Neural cell (in vitro differentiated cells): ENCODE data around the gene PRM2. TPM values are rescaled to one million over a fixed set of nuclear protein-coding genes. Genes with fewer than 3 reads are reported as not detected.

Source experiments
- H2AFZ ChIP-seq: fragments of 200-600, 300-800 bp; sonication (generic), shearing (Covaris generic); 2 replicates; pipeline ENCODE4 v1.6.0; 2014; ENCODE audit warnings: low read depth, mild to moderate bottlenecking, antibody characterized with exemption, low read length, moderate library complexity
- H3F3A ChIP-seq: fragments of 200-600 bp; shearing (Covaris generic); 2 replicates; pipeline ENCODE4 v1.6.1; 2016; ENCODE audit warnings: mild to moderate bottlenecking, moderate library complexity, mixed read lengths, antibody characterized with exemption, low read length; ENCODE audit not compliant: insufficient read depth, poor library complexity, severe bottlenecking
- H3K27ac ChIP-seq: fragments of 200-600, 300-800 bp; sonication (generic), shearing (Covaris generic); 2 replicates; pipeline ENCODE4 v1.5.1; 2014; ENCODE audit warnings: mild to moderate bottlenecking, low read length, moderate library complexity
- H3K27me3 ChIP-seq: fragments of 300-800, 200-600 bp; sonication (generic), shearing (Covaris generic); 2 replicates; pipeline ENCODE4 v1.6.0; 2014; ENCODE audit warnings: mild to moderate bottlenecking, low read depth, low read length, moderate library complexity; ENCODE audit not compliant: insufficient read depth
- H3K36me3 ChIP-seq: fragments of 300-800, 200-600 bp; sonication (generic), shearing (Covaris generic); 2 replicates; pipeline ENCODE4 v1.5.1; 2014; ENCODE audit warnings: mild to moderate bottlenecking, antibody characterized with exemption, low read length, moderate library complexity; ENCODE audit not compliant: insufficient read depth
- H3K4me2 ChIP-seq: fragments of 300-800, 200-600 bp; sonication (generic), shearing (Covaris generic); 2 replicates; pipeline ENCODE4 v1.6.0; 2014; ENCODE audit warnings: mild to moderate bottlenecking, low read length
- H3K4me3 ChIP-seq: fragments of 300-800, 200-600 bp; sonication (generic), shearing (Covaris generic); 2 replicates; pipeline ENCODE4 v1.5.1; 2014; ENCODE audit warnings: mild to moderate bottlenecking, low read length, moderate library complexity
- H3K79me2 ChIP-seq: fragments of 200-600 bp; shearing (Covaris generic); replicated peaks from 2 replicates; pipeline ENCODE4 v1.6.0; 2014; ENCODE audit warnings: mild to moderate bottlenecking, low read length, moderate library complexity; ENCODE audit not compliant: insufficient read depth
- H3K9ac ChIP-seq: fragments of 300-800, 200-600 bp; sonication (generic), shearing (Covaris generic); 2 replicates; pipeline ENCODE4 v1.6.1; 2016; ENCODE audit warnings: mild to moderate bottlenecking, low read length, mixed read lengths
- H3K9me2 ChIP-seq: fragments of 200-600 bp; shearing (Covaris generic); 2 replicates; pipeline ENCODE4 v1.6.1; 2016; ENCODE audit warnings: mild to moderate bottlenecking, low read length, mixed read lengths; ENCODE audit not compliant: insufficient read depth
- H3K9me3 ChIP-seq: fragments of 200-600, 300-800 bp; sonication (generic), shearing (Covaris generic); 2 replicates; pipeline ENCODE4 v1.6.1; 2016; ENCODE audit warnings: mild to moderate bottlenecking, mixed run types, low read length, moderate library complexity, mixed read lengths
- H4K20me1 ChIP-seq: fragments of 200-600 bp; shearing (Covaris generic); 2 replicates; pipeline ENCODE4 v1.6.1; 2016; ENCODE audit warnings: mild to moderate bottlenecking, mixed run types; ENCODE audit not compliant: insufficient read depth
- EP300 ChIP-seq: fragments of 450-650 bp; conservative IDR thresholded peaks from 2 replicates; pipeline ENCODE4 v1.6.1; 2014; ENCODE audit warnings: antibody characterized with exemption, mild to moderate bottlenecking, moderate library complexity; ENCODE audit not compliant: poor library complexity, severe bottlenecking
- EZH2 ChIP-seq: fragments of 200-600, 300-800 bp; shearing (Covaris generic), sonication (generic); IDR thresholded peaks from 2 replicates; pipeline ENCODE4 v1.6.1; 2014; ENCODE audit warnings: antibody characterized with exemption, low read length, borderline replicate concordance, mild to moderate bottlenecking; ENCODE audit not compliant: insufficient read depth, poor library complexity, severe bottlenecking
- MXI1 ChIP-seq: fragments of 450-650 bp; conservative IDR thresholded peaks from 2 replicates; pipeline ENCODE4 v1.6.1; 2014; ENCODE audit warnings: antibody characterized with exemption, mild to moderate bottlenecking; ENCODE audit not compliant: poor library complexity, severe bottlenecking
- POLR2AphosphoS5 ChIP-seq: IDR thresholded peaks from 2 replicates; pipeline ENCODE4 v1.6.1; 2012
- RAD21 ChIP-seq: fragments of 450-650 bp; conservative IDR thresholded peaks from 2 replicates; pipeline ENCODE4 v1.6.1; 2014; ENCODE audit warnings: antibody characterized with exemption, mild to moderate bottlenecking, moderate library complexity
- SMC3 ChIP-seq: fragments of 450-650 bp; conservative IDR thresholded peaks from 2 replicates; pipeline ENCODE4 v1.6.1; 2014; ENCODE audit warnings: antibody characterized with exemption, mild to moderate bottlenecking, moderate library complexity; ENCODE audit not compliant: poor library complexity
- TAF1 ChIP-seq: IDR thresholded peaks from 2 replicates; pipeline ENCODE4 v1.6.1; 2012; ENCODE audit warnings: low read depth
- polyA plus RNA-seq: library from polyadenylated mRNA; depleted of rRNA; stranded (reverse); fragments of >200 nt; gene quantifications from 2 replicates; pipeline ENCODE4 v1.2.3, GENCODE V29; 2014
- TF ChIP-seq, protein P1 (sequence below): IDR thresholded peaks from 2 replicates; pipeline ENCODE4 v1.6.1; 2012; ENCODE audit warnings: borderline replicate concordance
- TF ChIP-seq, protein P2 (sequence below): fragments of 450-650 bp; IDR thresholded peaks from 2 replicates; pipeline ENCODE4 v1.5.1; 2014; ENCODE audit warnings: antibody characterized with exemption, mild to moderate bottlenecking, moderate library complexity; ENCODE audit not compliant: poor library complexity, severe bottlenecking

Gene PRM2
- polyA plus RNA-seq, 1 donor from 2014 or later, result not detected

DNA sequence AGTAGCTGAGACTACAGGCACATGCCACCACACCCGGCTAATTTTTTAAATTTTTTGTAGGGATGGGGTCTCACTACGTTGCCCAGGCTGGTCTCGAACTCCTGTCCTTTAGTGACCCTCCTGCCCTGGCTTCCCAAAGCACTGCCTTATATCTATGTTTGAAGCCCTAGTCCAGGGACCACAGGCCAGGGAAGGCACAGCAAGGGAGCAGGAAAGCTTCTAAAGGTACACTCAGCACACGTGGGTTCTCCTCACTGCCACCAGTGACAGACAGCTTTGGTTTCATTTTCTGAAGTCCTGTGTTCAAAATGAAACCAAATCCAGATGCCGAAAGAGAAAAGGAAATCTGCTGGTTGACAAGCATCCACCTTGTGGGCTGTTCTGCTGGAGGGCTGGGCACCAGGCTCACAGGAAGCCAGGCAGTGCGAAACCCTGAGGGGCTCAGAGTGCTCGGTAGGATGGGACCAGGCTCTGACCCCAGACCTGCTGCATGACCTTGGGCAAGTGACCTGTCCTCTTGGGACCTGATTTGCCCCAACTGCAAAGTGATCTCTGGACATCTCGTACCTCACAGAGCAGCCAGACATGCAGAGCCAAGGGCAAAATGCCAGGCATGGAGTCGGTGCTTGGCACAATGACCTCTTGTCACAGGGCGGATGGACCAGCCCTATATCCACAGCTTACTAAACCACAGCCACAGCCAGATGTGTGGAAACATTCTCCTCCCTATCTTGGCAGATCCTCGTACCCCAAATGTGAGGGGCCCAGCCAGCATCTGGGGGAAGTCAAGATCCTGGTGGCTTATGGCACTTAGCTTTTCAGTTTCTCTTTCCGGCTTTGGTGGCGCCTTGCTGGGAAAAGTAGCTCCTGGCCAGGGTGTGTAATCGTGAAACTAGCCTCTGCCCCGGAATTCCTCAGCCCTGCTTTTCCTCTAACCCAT, 17.5 kb downstream of the PRM2 start:
- TF ChIP-seq, protein P1, sequence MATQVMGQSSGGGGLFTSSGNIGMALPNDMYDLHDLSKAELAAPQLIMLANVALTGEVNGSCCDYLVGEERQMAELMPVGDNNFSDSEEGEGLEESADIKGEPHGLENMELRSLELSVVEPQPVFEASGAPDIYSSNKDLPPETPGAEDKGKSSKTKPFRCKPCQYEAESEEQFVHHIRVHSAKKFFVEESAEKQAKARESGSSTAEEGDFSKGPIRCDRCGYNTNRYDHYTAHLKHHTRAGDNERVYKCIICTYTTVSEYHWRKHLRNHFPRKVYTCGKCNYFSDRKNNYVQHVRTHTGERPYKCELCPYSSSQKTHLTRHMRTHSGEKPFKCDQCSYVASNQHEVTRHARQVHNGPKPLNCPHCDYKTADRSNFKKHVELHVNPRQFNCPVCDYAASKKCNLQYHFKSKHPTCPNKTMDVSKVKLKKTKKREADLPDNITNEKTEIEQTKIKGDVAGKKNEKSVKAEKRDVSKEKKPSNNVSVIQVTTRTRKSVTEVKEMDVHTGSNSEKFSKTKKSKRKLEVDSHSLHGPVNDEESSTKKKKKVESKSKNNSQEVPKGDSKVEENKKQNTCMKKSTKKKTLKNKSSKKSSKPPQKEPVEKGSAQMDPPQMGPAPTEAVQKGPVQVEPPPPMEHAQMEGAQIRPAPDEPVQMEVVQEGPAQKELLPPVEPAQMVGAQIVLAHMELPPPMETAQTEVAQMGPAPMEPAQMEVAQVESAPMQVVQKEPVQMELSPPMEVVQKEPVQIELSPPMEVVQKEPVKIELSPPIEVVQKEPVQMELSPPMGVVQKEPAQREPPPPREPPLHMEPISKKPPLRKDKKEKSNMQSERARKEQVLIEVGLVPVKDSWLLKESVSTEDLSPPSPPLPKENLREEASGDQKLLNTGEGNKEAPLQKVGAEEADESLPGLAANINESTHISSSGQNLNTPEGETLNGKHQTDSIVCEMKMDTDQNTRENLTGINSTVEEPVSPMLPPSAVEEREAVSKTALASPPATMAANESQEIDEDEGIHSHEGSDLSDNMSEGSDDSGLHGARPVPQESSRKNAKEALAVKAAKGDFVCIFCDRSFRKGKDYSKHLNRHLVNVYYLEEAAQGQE, result no peak
- TF ChIP-seq EP300, result no peak
- TF ChIP-seq, protein P2, sequence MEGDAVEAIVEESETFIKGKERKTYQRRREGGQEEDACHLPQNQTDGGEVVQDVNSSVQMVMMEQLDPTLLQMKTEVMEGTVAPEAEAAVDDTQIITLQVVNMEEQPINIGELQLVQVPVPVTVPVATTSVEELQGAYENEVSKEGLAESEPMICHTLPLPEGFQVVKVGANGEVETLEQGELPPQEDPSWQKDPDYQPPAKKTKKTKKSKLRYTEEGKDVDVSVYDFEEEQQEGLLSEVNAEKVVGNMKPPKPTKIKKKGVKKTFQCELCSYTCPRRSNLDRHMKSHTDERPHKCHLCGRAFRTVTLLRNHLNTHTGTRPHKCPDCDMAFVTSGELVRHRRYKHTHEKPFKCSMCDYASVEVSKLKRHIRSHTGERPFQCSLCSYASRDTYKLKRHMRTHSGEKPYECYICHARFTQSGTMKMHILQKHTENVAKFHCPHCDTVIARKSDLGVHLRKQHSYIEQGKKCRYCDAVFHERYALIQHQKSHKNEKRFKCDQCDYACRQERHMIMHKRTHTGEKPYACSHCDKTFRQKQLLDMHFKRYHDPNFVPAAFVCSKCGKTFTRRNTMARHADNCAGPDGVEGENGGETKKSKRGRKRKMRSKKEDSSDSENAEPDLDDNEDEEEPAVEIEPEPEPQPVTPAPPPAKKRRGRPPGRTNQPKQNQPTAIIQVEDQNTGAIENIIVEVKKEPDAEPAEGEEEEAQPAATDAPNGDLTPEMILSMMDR, result no peak
- TF ChIP-seq TAF1, result no peak
- no peak for TF ChIP-seq EZH2
- no peak for TF ChIP-seq SMC3
- no peak for TF ChIP-seq RAD21
- no peak for TF ChIP-seq MXI1
- no peak for TF ChIP-seq POLR2AphosphoS5
- Histone ChIP-seq H3K79me2 (no peaks in the 10 kb centered on the region), H3K4me2 (no peak overlapping the region), H4K20me1 (no peaks in the 10 kb centered on the region), H3K9ac (no peak overlapping the region), H2AFZ (no peak overlapping the region), H3K27ac (no peak overlapping the region), H3K9me2 (no peaks in the 10 kb centered on the region), H3K9me3 (no peaks in the 10 kb centered on the region), H3K27me3 (peaks cover 35% of the 10 kb centered on the region), H3K36me3 (no peaks in the 10 kb centered on the region), H3F3A (no peaks in the 10 kb centered on the region), H3K4me3 (no peak overlapping the region)

DNA sequence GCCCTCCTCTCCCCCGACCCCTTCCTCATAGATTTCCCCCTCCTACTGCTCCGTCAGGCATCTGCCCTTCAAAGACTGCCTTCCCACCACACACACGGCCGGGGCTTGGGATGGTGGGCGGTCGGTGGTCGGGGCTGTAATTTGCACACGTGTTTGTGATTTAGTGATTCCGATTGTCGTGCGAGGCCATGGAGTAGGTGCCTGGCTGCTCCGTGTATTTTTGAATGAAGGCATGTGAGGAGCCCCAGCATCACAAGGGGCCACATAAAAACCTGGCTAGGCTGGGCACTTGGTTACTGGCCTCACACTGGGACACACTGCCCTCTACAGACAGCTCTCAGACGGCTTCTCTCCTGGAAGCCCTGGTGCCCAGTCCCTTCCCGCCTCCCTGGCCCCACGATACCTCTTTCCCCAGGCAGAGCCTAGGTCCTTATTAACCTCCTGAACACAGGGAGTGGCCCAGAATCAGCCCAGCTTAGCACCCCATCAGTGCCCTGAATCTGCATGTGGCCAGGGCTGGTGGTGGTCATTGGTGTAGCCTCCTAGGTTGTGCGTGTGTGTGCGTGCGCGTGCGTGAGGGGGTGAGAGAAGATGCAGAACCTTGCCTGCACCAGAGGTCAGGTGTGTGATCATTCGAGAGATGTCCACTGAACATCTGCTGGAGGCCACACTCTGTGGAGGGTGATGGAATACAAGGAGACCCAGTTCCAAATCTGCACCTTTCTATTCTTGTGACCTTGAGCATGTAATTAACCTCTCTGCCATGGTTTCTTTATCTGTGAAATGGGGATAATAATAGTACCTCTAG, 18.9 kb downstream of the PRM2 start:
- TF ChIP-seq EZH2 (no peak), RAD21 (peak; percentile 26), MXI1 (no peak), TAF1 (no peak)
- TF ChIP-seq, protein P1, result no peak
- TF ChIP-seq, protein P2, result peak; percentile 49
- no peak overlapping the region for H2AFZ ChIP-seq

More for the DNA sequence above, 18.9 kb downstream of the PRM2 start:
- Histone ChIP-seq H3K27me3 (peaks cover 39% of the 10 kb centered on the region), H3K27ac (no peak overlapping the region), H4K20me1 (no peaks in the 10 kb centered on the region), H3K9ac (no peak overlapping the region), H3K79me2 (no peaks in the 10 kb centered on the region), H3K9me3 (no peaks in the 10 kb centered on the region), H3K36me3 (no peaks in the 10 kb centered on the region), H3K4me3 (no peak overlapping the region), H3K9me2 (no peaks in the 10 kb centered on the region), H3F3A (no peaks in the 10 kb centered on the region), H3K4me2 (no peak overlapping the region)
